MM.1S (cell line): ENCODE data around the gene MACROD1.

ENCODE experiments used
- CTCF ChIP-seq: fragments of 300-600 bp; sonication (generic); IDR thresholded peaks from 2 replicates; pipeline ENCODE4 v1.5.1; 2016; ENCODE audit warnings: antibody characterized with exemption, low read length, mixed read lengths
- EZH2phosphoT487 ChIP-seq: fragments of 300-600 bp; sonication (generic); IDR thresholded peaks from 2 replicates; pipeline ENCODE4 v1.6.1; 2018; ENCODE audit warnings: antibody characterized with exemption, low read length

GRCh38 chr11:64113462-64113780 lies 52.5 kb downstream of the MACROD1 start:
- TF ChIP-seq EZH2phosphoT487: no peak
- TF ChIP-seq CTCF: no peak
